HG02763 (cell line): Measurements from ENCODE around the gene ZFAND6.
"Not testable (repeated sequence)": the region's sequence is repeated elsewhere in the genome, so short reads cannot be mapped to it uniquely, and the experiment has no call there.

Experiments used
- ATAC-seq: cut with Tn5 transposase; IDR thresholded peaks from one replicate; pipeline ENCODE4 v1.9.1; 2021; ENCODE audit warnings: mild to moderate bottlenecking, moderate library complexity; ENCODE audit not compliant: unreplicated experiment

The ZFAND6 gene

GRCh38 chr15:80058851-80059785 lies at the start of gene ZFAND6:
ZFAND6 (plus strand) TSS chr15:80059676; CDS start chr15:80120345, 60,669 bp downstream.
- peak; percentile 79 for ATAC-seq

GRCh38 chr15:80010131-80010673 lies 49.3 kb upstream of the ZFAND6 start:
- no peak for ATAC-seq

- not testable (repeated sequence) for ATAC-seq
Measured at GRCh38 chr15:80011041-80011523, 48.4 kb upstream of the ZFAND6 start.

- no peak for ATAC-seq
Measured at GRCh38 chr15:80011596-80011995, 47.9 kb upstream of the ZFAND6 start.

- no peak for ATAC-seq
Measured at GRCh38 chr15:80012060-80012726, 47.3 kb upstream of the ZFAND6 start.

GRCh38 chr15:80014186-80014585 lies 45.3 kb upstream of the ZFAND6 start:
- ATAC-seq, result not testable (repeated sequence)

- no peak for ATAC-seq
Measured at GRCh38 chr15:80015156-80015555, 44.3 kb upstream of the ZFAND6 start.

GRCh38 chr15:80016506-80016905 lies 43.0 kb upstream of the ZFAND6 start:
- not testable (repeated sequence) for ATAC-seq

GRCh38 chr15:80017139-80017538 lies 42.3 kb upstream of the ZFAND6 start:
- ATAC-seq, result not testable (repeated sequence)

GRCh38 chr15:80019168-80019745 lies 40.2 kb upstream of the ZFAND6 start:
- no peak for ATAC-seq

- not testable (repeated sequence) for ATAC-seq
Measured at GRCh38 chr15:80020149-80020548, 39.3 kb upstream of the ZFAND6 start.

- no peak for ATAC-seq
Measured at GRCh38 chr15:80020731-80021130, 38.7 kb upstream of the ZFAND6 start.

GRCh38 chr15:80026310-80026709 lies 33.2 kb upstream of the ZFAND6 start:
- no peak for ATAC-seq

GRCh38 chr15:80026754-80027153 lies 32.7 kb upstream of the ZFAND6 start:
- no peak for ATAC-seq

GRCh38 chr15:80028937-80029336 lies 30.5 kb upstream of the ZFAND6 start:
- ATAC-seq, result no peak

- no peak for ATAC-seq
Measured at GRCh38 chr15:80031841-80032240, 27.6 kb upstream of the ZFAND6 start.

GRCh38 chr15:80034629-80035028 lies 24.8 kb upstream of the ZFAND6 start:
- no peak for ATAC-seq

- no peak for ATAC-seq
Measured at GRCh38 chr15:80036071-80036470, 23.4 kb upstream of the ZFAND6 start.

GRCh38 chr15:80041494-80042253 lies 17.8 kb upstream of the ZFAND6 start:
- ATAC-seq, result no peak

- ATAC-seq, result no peak
Measured at GRCh38 chr15:80042568-80042967, 16.9 kb upstream of the ZFAND6 start.
